Ovary (tissue), 3 donors: Measurements from ENCODE around the gene CELF2.
A peak's percentile ranks its signal among the peaks of the same experiment; 100 is the strongest.

Source experiments
- POLR2A ChIP-seq: fragments of 450-650 bp; IDR thresholded peaks from one replicate; pipeline ENCODE4 v1.6.1; 2017; ENCODE audit warnings: antibody characterized with exemption, mild to moderate bottlenecking, moderate library complexity
- TF ChIP-seq, protein P1 (sequence below), 3 donors: fragments of 450-650 bp in 2 of 3; fragments of 200-600 bp in 1 of 3; IDR thresholded peaks; one replicate each; pipeline versions ENCODE4 v1.5.1 to v1.8.0; 2016 to 2022; ENCODE audit warnings: antibody characterized with exemption in 3 of 3, mild to moderate bottlenecking in 1 of 3
- donor health status: DM: no; HTN: no; CAD: no.

DNA sequence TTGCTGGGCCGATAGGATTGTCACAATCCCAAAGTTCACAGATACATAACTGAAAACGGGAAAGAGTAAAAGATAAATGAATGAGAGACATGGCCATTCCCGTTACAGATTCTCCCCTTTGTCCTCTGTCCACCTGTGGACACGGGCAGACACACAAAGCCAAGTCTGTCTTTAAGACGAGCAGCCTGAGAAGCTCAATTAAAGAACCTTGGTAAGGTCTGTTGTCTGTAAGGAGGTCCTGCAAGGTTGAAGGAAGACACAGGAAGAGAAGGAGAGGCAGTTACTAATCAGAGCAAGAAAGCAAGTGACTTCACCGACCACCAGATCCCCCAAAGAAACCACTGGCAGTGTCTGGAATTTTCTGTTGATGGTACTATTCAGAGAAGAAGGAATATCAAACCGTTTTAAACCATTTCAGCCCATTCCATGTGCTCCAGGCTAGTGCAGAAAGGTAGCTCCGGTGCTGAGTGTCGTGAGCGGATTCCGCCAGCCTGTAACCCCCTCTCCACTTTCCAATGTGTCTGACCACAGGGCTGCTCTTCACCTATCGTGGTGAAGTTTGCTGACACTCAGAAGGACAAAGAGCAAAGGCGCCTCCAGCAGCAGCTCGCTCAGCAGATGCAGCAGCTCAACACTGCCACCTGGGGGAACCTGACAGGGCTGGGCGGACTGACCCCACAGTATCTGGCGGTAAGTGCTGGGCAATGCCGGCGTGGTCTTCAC, 252.6 kb downstream of the CELF2 start:
- TF ChIP-seq, protein P1, sequence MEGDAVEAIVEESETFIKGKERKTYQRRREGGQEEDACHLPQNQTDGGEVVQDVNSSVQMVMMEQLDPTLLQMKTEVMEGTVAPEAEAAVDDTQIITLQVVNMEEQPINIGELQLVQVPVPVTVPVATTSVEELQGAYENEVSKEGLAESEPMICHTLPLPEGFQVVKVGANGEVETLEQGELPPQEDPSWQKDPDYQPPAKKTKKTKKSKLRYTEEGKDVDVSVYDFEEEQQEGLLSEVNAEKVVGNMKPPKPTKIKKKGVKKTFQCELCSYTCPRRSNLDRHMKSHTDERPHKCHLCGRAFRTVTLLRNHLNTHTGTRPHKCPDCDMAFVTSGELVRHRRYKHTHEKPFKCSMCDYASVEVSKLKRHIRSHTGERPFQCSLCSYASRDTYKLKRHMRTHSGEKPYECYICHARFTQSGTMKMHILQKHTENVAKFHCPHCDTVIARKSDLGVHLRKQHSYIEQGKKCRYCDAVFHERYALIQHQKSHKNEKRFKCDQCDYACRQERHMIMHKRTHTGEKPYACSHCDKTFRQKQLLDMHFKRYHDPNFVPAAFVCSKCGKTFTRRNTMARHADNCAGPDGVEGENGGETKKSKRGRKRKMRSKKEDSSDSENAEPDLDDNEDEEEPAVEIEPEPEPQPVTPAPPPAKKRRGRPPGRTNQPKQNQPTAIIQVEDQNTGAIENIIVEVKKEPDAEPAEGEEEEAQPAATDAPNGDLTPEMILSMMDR (IDR thresholded peaks at IDR 0.05) = peak; percentile 67 to 86 (median 84)
- no peak for TF ChIP-seq POLR2A
